Measurements from ENCODE around the gene SCCPDH. TPM values are rescaled to one million over a fixed set of nuclear protein-coding genes. Genes with fewer than 3 reads are reported as not detected.

The SCCPDH gene
- total RNA-seq, 1 experiment from 2014 or later: 10.9 TPM

GRCh38 chr1:246750752-246751151 lies 26.5 kb downstream of the SCCPDH start:
- POLR2A ChIA-PET: no interaction called here
- TF ChIP-seq NFATC4 (CRISPR knock-in tag; IDR thresholded peaks at IDR 0.05) (no peak), ZMAT4 (CRISPR knock-in tag; IDR thresholded peaks at IDR 0.05) (no peak), USF2 (CRISPR knock-in tag; IDR thresholded peaks at IDR 0.05) (no peak), TP53 (CRISPR knock-in tag; IDR thresholded peaks at IDR 0.05) (no peak), PRDM15 (CRISPR knock-in tag; IDR thresholded peaks at IDR 0.05) (no peak), ATF2 (CRISPR knock-in tag; IDR thresholded peaks at IDR 0.05; ENCODE audit: borderline replicate concordance, low read depth) (no peak)
- no peaks in the 10 kb centered on the region for H3K9me3 Mint-ChIP-seq
- H3K27me3 Mint-ChIP-seq (ENCODE audit: low read depth): no peaks in the 10 kb centered on the region
- H3K4me3 Mint-ChIP-seq: no peak overlapping the region
- H3K27ac Mint-ChIP-seq: no peak overlapping the region
- CTCF ChIA-PET: no interaction called here
- no peaks in the 10 kb centered on the region for H3K36me3 Mint-ChIP-seq
- peaks cover 5% of the 10 kb centered on the region; the same call in 1 of the 2 replicates for H3K4me1 Mint-ChIP-seq
- ATAC-seq: no peak
- no peak for DNase-seq (ENCODE audit: low spot score)

GRCh38 chr1:246753670-246754535 lies 29.7 kb downstream of the SCCPDH start:
- Mint-ChIP-seq H3K36me3 (no peaks in the 10 kb centered on the region), H3K27ac (no peak overlapping the region), H3K4me1 (peaks cover 5% of the 10 kb centered on the region; the same call in 1 of the 2 replicates), H3K4me3 (no peak overlapping the region), H3K27me3 (ENCODE audit: low read depth) (no peaks in the 10 kb centered on the region), H3K9me3 (no peaks in the 10 kb centered on the region)
- TF ChIP-seq CREB1 (CRISPR knock-in tag; IDR thresholded peaks at IDR 0.05) (no peak), ZNF317 (CRISPR knock-in tag; IDR thresholded peaks at IDR 0.05; ENCODE audit: borderline replicate concordance, low read depth) (no peak), SP1 (CRISPR knock-in tag; conservative IDR thresholded peaks at IDR 0.05) (no peak), PRDM15 (CRISPR knock-in tag; IDR thresholded peaks at IDR 0.05) (no peak), ZNF416 (CRISPR knock-in tag; IDR thresholded peaks at IDR 0.05) (no peak), ZNF425 (CRISPR knock-in tag; conservative IDR thresholded peaks at IDR 0.05) (no peak), CTCF (IDR thresholded peaks at IDR 0.05) (peak; percentile 67), USF1 (CRISPR knock-in tag; IDR thresholded peaks at IDR 0.05) (no peak)
- CTCF ChIA-PET: interaction anchor here (0.7 to 1.0 kb wide), 2 partner anchors 64 to 65 kb away, joined by 5 to 7 read pairs; no protein-coding TSS in a partner anchor
- ATAC-seq (peak; percentile 98), DNase-seq (ENCODE audit: low spot score) (peak; percentile 89)
- POLR2A ChIA-PET: no interaction called here

All from WTC11 (cell line).